Measurements from ENCODE around the gene POLA1. TPM values are rescaled to one million over a fixed set of nuclear protein-coding genes. Genes with fewer than 3 reads are reported as not detected.

POLA1 gene
- polyA plus RNA-seq, 1 experiment, result 2.2 TPM

GRCh38 chrX:24928114-24928513, 234.4 kb downstream of the POLA1 start:
- TF ChIP-seq, protein P1, sequence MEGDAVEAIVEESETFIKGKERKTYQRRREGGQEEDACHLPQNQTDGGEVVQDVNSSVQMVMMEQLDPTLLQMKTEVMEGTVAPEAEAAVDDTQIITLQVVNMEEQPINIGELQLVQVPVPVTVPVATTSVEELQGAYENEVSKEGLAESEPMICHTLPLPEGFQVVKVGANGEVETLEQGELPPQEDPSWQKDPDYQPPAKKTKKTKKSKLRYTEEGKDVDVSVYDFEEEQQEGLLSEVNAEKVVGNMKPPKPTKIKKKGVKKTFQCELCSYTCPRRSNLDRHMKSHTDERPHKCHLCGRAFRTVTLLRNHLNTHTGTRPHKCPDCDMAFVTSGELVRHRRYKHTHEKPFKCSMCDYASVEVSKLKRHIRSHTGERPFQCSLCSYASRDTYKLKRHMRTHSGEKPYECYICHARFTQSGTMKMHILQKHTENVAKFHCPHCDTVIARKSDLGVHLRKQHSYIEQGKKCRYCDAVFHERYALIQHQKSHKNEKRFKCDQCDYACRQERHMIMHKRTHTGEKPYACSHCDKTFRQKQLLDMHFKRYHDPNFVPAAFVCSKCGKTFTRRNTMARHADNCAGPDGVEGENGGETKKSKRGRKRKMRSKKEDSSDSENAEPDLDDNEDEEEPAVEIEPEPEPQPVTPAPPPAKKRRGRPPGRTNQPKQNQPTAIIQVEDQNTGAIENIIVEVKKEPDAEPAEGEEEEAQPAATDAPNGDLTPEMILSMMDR (IDR thresholded peaks at IDR 0.05; ENCODE audit: low read depth, low read length), result no peak
- ChIA-PET CTCF (no interaction called here), POLR2A (no interaction called here)
- Histone ChIP-seq H3K27ac (ENCODE audit: low read depth, low read length) (no peak overlapping the region), H3K9me3 (ENCODE audit: control insufficient read depth, insufficient read depth, low read length) (no peaks in the 10 kb centered on the region), H3K27me3 (ENCODE audit: control insufficient read depth, insufficient read depth, low read length) (no peaks in the 10 kb centered on the region), H3K4me3 (ENCODE audit: low read depth, low read length) (no peak overlapping the region)
- DNase-seq (ENCODE audit: low read depth, low spot score), result no peak

- DNase-seq (ENCODE audit: low read depth, low spot score), result no peak
- Histone ChIP-seq H3K27ac (ENCODE audit: low read depth, low read length) (no peak overlapping the region), H3K27me3 (ENCODE audit: control insufficient read depth, insufficient read depth, low read length) (no peaks in the 10 kb centered on the region), H3K4me3 (ENCODE audit: low read depth, low read length) (no peak overlapping the region), H3K9me3 (ENCODE audit: control insufficient read depth, insufficient read depth, low read length) (no peaks in the 10 kb centered on the region)
- ChIA-PET POLR2A (no interaction called here), CTCF (no interaction called here)
- TF ChIP-seq, protein P1 (IDR thresholded peaks at IDR 0.05; ENCODE audit: low read depth, low read length), result no peak
These were observed 240.6 kb downstream of the POLA1 start for GRCh38 chrX:24934279-24934678.

- TF ChIP-seq, protein P1 (IDR thresholded peaks at IDR 0.05; ENCODE audit: low read depth, low read length), result no peak
- H3K4me3 ChIP-seq (ENCODE audit: low read depth, low read length), result no peak overlapping the region
- H3K27me3 ChIP-seq (ENCODE audit: control insufficient read depth, insufficient read depth, low read length), result no peaks in the 10 kb centered on the region
- H3K27ac ChIP-seq (ENCODE audit: low read depth, low read length), result no peak overlapping the region
- H3K9me3 ChIP-seq (ENCODE audit: control insufficient read depth, insufficient read depth, low read length), result no peaks in the 10 kb centered on the region
- no peak for DNase-seq (ENCODE audit: low read depth, low spot score)
- ChIA-PET CTCF (interaction anchor here (1.9 kb wide), 1 partner anchor 106 kb away, joined by 5 read pairs; no protein-coding TSS in a partner anchor), POLR2A (no interaction called here)
These were observed 251.3 kb downstream of the POLA1 start for GRCh38 chrX:24945009-24945408.

- ChIA-PET POLR2A (no interaction called here), CTCF (no interaction called here)
- H3K27ac ChIP-seq (ENCODE audit: low read depth, low read length), result no peak overlapping the region
- H3K27me3 ChIP-seq (ENCODE audit: control insufficient read depth, insufficient read depth, low read length), result no peaks in the 10 kb centered on the region
- no peak for DNase-seq (ENCODE audit: low read depth, low spot score)
- no peak overlapping the region for H3K4me3 ChIP-seq (ENCODE audit: low read depth, low read length)
- TF ChIP-seq, protein P1 (IDR thresholded peaks at IDR 0.05; ENCODE audit: low read depth, low read length), result no peak
- H3K9me3 ChIP-seq (ENCODE audit: control insufficient read depth, insufficient read depth, low read length), result no peaks in the 10 kb centered on the region
These were observed 252.7 kb downstream of the POLA1 start for GRCh38 chrX:24946369-24946768.

GRCh38 chrX:24954732-24955131, 261.0 kb downstream of the POLA1 start:
- TF ChIP-seq, protein P1 (IDR thresholded peaks at IDR 0.05; ENCODE audit: low read depth, low read length), result no peak
- ChIA-PET CTCF (no interaction called here), POLR2A (no interaction called here)

More at GRCh38 chrX:24954732-24955131, 261.0 kb downstream of the POLA1 start:
- DNase-seq (ENCODE audit: low read depth, low spot score), result no peak
- no peak overlapping the region for H3K27ac ChIP-seq (ENCODE audit: low read depth, low read length)
- no peaks in the 10 kb centered on the region for H3K27me3 ChIP-seq (ENCODE audit: control insufficient read depth, insufficient read depth, low read length)
- no peak overlapping the region for H3K4me3 ChIP-seq (ENCODE audit: low read depth, low read length)
- no peaks in the 10 kb centered on the region for H3K9me3 ChIP-seq (ENCODE audit: control insufficient read depth, insufficient read depth, low read length)

Measured in AG04450 (cell line).